HCT116 (cell line): ENCODE results near the gene GHRHR. TPM values are rescaled to one million over a fixed set of nuclear protein-coding genes. Genes with fewer than 3 reads are reported as not detected.

Experiments used
- ATAC-seq: fragments of 200-7000 bp; cut with Tn5 transposase; 2 replicates; pipeline ENCODE4 v1.9.1; 2020; ENCODE audit warnings: mild to moderate bottlenecking, moderate library complexity
- BruUV-seq: library from RNA; stranded (reverse); fragments of 400-500 nt; replicated peaks from 2 replicates; lab custom pipeline; 2021; lab: Mats Ljungman, UMichigan
- CTCF ChIA-PET: fragments of 300-600 bp; sonication (Branson Sonifier 250); formaldehyde crosslinking; loops from one replicate; lab custom pipeline; 2021; ENCODE audit warnings: antibody characterized with exemption; lab: Charles Lee
- POLR2A ChIA-PET: fragments of 300-600, 350-600 bp; sonication (Branson Sonifier 250); formaldehyde crosslinking; loops from one replicate; lab custom pipeline; 2021; ENCODE audit warnings: antibody characterized with exemption; lab: Charles Lee
- RAD21 ChIA-PET, 2 experiments: fragments of 300-600 bp; sonication (Branson Sonifier 250); formaldehyde crosslinking; loops; one replicate each; lab custom pipeline; 2023; ENCODE audit warnings: low total read pairs in 2 of 2; ENCODE audit not compliant: uncharacterized antibody in 2 of 2, unreplicated experiment in 2 of 2, low non-redundant PET in 1 of 2; lab: Charles Lee
- DNase-seq: peaks from one replicate; pipeline ENCODE4 v3.0.0-alpha.2; 2010; ENCODE audit warnings: low read depth, low spot score
- H2AFZ ChIP-seq: fragments of 200-600 bp; shearing (Covaris generic), sonication (generic); 2 replicates; pipeline ENCODE4 v1.6.1; 2017; ENCODE audit warnings: low read depth, mixed run types, mixed read lengths, antibody characterized with exemption, low read length; ENCODE audit not compliant: poor library complexity, severe bottlenecking
- H3K27ac ChIP-seq: 2 replicates; pipeline ENCODE4 v1.5.1; 2012; ENCODE audit warnings: low read depth, low read length
- H3K27me3 ChIP-seq: fragments of 200-600 bp; sonication (generic); 2 replicates; pipeline ENCODE4 v1.6.1; 2016; ENCODE audit warnings: mixed run types, low read length, mixed read lengths; ENCODE audit not compliant: insufficient read depth
- H3K36me3 ChIP-seq, 2 experiments: fragments of 200-500 bp in 1 of 2; fragments of 200-600 bp in 1 of 2; sonication (Bioruptor generic) in 1 of 2; sonication (generic) in 1 of 2; 2 replicates each; pipeline versions ENCODE4 v1.5.1 to v1.6.1; 2014 to 2016; ENCODE audit warnings: low read length in 2 of 2, inconsistent platforms in 1 of 2, mixed read lengths in 1 of 2, mixed run types in 1 of 2; ENCODE audit not compliant: insufficient read depth in 2 of 2, control insufficient read depth in 1 of 2
- H3K4me1 ChIP-seq, 2 experiments: fragments of 200-600 bp in 1 of 2; sonication (generic) in 1 of 2; 2 replicates each; pipeline versions ENCODE4 v1.5.1 to v1.6.1; 2012 to 2017; ENCODE audit warnings: low read length in 2 of 2, inconsistent platforms in 1 of 2, mild to moderate bottlenecking in 1 of 2, mixed read lengths in 1 of 2, mixed run types in 1 of 2, moderate library complexity in 1 of 2; ENCODE audit not compliant: insufficient read depth in 2 of 2, control insufficient read depth in 1 of 2
- H3K4me2 ChIP-seq: fragments of 200-600 bp; sonication (generic); 2 replicates; pipeline ENCODE4 v1.6.1; 2017; ENCODE audit warnings: mixed run types, low read length, mixed read lengths
- H3K4me3 ChIP-seq, 2 experiments: fragments of 200-600 bp in 1 of 2; sonication (generic) in 1 of 2; replicated peaks in 1 of 2; 2 replicates each; pipeline ENCODE4 v1.5.1; 2011 to 2016; ENCODE audit warnings: low read length in 2 of 2, control low read depth in 1 of 2, low read depth in 1 of 2, mild to moderate bottlenecking in 1 of 2, mixed read lengths in 1 of 2, mixed run types in 1 of 2
- H3K79me2 ChIP-seq: fragments of 200-600 bp; sonication (generic); 2 replicates; pipeline ENCODE4 v1.6.1; 2017; ENCODE audit warnings: mild to moderate bottlenecking, mixed run types, low read length, moderate library complexity, mixed read lengths; ENCODE audit not compliant: insufficient read depth
- H3K9ac ChIP-seq: fragments of 200-600 bp; sonication (generic); 2 replicates; pipeline ENCODE4 v1.6.1; 2016; ENCODE audit warnings: low read length, mixed read lengths
- H3K9me2 ChIP-seq: fragments of 200-600 bp; sonication (generic), shearing (Covaris generic); 2 replicates; pipeline ENCODE4 v1.6.1; 2017; ENCODE audit warnings: mixed run types, mild to moderate bottlenecking, moderate library complexity; ENCODE audit not compliant: insufficient read depth
- H3K9me3 ChIP-seq, 2 experiments: fragments of 200-500 bp in 1 of 2; fragments of 200-600 bp in 1 of 2; sonication (Bioruptor generic) in 1 of 2; sonication (generic) in 1 of 2; 2 replicates each; pipeline ENCODE4 v1.6.1; 2014 to 2017; ENCODE audit warnings: low read length in 2 of 2, mixed read lengths in 2 of 2, inconsistent platforms in 1 of 2, low read depth in 1 of 2, mild to moderate bottlenecking in 1 of 2, mixed run types in 1 of 2, moderate library complexity in 1 of 2; ENCODE audit not compliant: control insufficient read depth in 1 of 2, insufficient read depth in 1 of 2
- H4K20me1 ChIP-seq: fragments of 200-600 bp; sonication (generic), shearing (Covaris generic); 2 replicates; pipeline ENCODE4 v1.6.1; 2017; ENCODE audit warnings: mixed run types, mild to moderate bottlenecking, moderate library complexity; ENCODE audit not compliant: insufficient read depth
- CBX3 ChIP-seq: IDR thresholded peaks from 2 replicates; pipeline ENCODE4 v1.6.1; 2012; ENCODE audit warnings: low read depth
- CEBPB ChIP-seq: IDR thresholded peaks from 2 replicates; pipeline ENCODE4 v1.6.1; 2012; ENCODE audit warnings: low read depth
- EGR1 ChIP-seq: IDR thresholded peaks from 2 replicates; pipeline ENCODE4 v1.6.1; 2012; ENCODE audit warnings: low read depth
- ELF1 ChIP-seq: IDR thresholded peaks from 2 replicates; pipeline ENCODE4 v1.6.1; 2012; ENCODE audit warnings: low read depth, borderline replicate concordance
- EZH2 ChIP-seq: fragments of 200-600 bp; sonication (generic); IDR thresholded peaks from 2 replicates; pipeline ENCODE4 v1.6.1; 2017; ENCODE audit warnings: antibody characterized with exemption, mixed run types
- FOSL1 ChIP-seq: IDR thresholded peaks from 2 replicates; pipeline ENCODE4 v1.6.1; 2012; ENCODE audit warnings: low read depth
- MAX ChIP-seq: IDR thresholded peaks from 2 replicates; pipeline ENCODE4 v1.6.1; 2012
- POLR2A ChIP-seq: IDR thresholded peaks from 2 replicates; pipeline ENCODE4 v1.7.0; 2011; ENCODE audit warnings: borderline replicate concordance; ENCODE audit not compliant: insufficient read depth, insufficient read length; ENCODE audit errors: extremely low read depth
- RAD21 ChIP-seq: IDR thresholded peaks from 2 replicates; pipeline ENCODE4 v1.6.1; 2012; ENCODE audit warnings: low read depth, mild to moderate bottlenecking
- REST ChIP-seq: IDR thresholded peaks from 2 replicates; pipeline ENCODE4 v1.6.1; 2012; ENCODE audit warnings: low read depth
- SIN3A ChIP-seq: IDR thresholded peaks from 2 replicates; pipeline ENCODE4 v1.6.1; 2012; ENCODE audit warnings: low read depth
- SRF ChIP-seq: IDR thresholded peaks from 2 replicates; pipeline ENCODE4 v1.6.1; 2012; ENCODE audit warnings: low read depth
- YY1 ChIP-seq: IDR thresholded peaks from 2 replicates; pipeline ENCODE4 v1.6.1; 2011; ENCODE audit warnings: low read length, low read depth, moderate library complexity, mild to moderate bottlenecking; ENCODE audit not compliant: insufficient replicate concordance; ENCODE audit errors: extremely low read depth
- ZNF274 ChIP-seq: fragments of 200-500 bp; sonication (Bioruptor generic); IDR thresholded peaks from 2 replicates; pipeline ENCODE4 v1.6.1; 2014; ENCODE audit warnings: mild to moderate bottlenecking, low read depth, low read length, inconsistent platforms
- intact Hi-C: fragments of 100-400 bp; cut with micrococcal nuclease; formaldehyde crosslinking; loops from 2 replicates; pipeline ENCODE4 v1.10.0; 2022
- total RNA-seq: library from RNA; stranded (reverse); gene quantifications from one replicate; pipeline ENCODE4 v1.2.1, GENCODE V29; 2021; ENCODE audit not compliant: unreplicated experiment
- TF ChIP-seq, protein P1 (sequence below): IDR thresholded peaks from 2 replicates; pipeline ENCODE4 v1.6.1; 2012
- TF ChIP-seq, protein P2 (sequence below), 3 experiments: fragments of 200-600 bp in 1 of 3; sonication (generic) in 1 of 3; IDR thresholded peaks in 2 of 3; conservative IDR thresholded peaks in 1 of 3; 2 replicates each; pipeline ENCODE4 v1.5.1; 2012 to 2017; ENCODE audit warnings: low read depth in 2 of 3, low read length in 2 of 3, antibody characterized with exemption in 1 of 3, borderline replicate concordance in 1 of 3, control low read depth in 1 of 3, mild to moderate bottlenecking in 1 of 3, mixed read lengths in 1 of 3, mixed run types in 1 of 3, moderate library complexity in 1 of 3; ENCODE audit not compliant: insufficient read depth in 1 of 3

GHRHR gene
- total RNA-seq, 1 experiment from 2014 or later = not detected

- no peak overlapping the region for H2AFZ ChIP-seq
- H3K4me1 ChIP-seq = peaks cover 0 to 7% of the 10 kb centered on the region in 2 experiments; a peak in 1 of 4 replicates
- no peak overlapping the region for H3K27ac ChIP-seq
- ChIA-PET CTCF (interaction anchor here (2.2 kb wide), 1 partner anchor 13 kb away, joined by 6 read pairs; no protein-coding TSS in a partner anchor), POLR2A (no interaction called here), RAD21 (no interaction called here)
- no peak for ATAC-seq
- no peak for TF ChIP-seq CEBPB
- TF ChIP-seq, protein P1, sequence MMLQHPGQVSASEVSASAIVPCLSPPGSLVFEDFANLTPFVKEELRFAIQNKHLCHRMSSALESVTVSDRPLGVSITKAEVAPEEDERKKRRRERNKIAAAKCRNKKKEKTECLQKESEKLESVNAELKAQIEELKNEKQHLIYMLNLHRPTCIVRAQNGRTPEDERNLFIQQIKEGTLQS = no peak
- H3K27me3 ChIP-seq = peaks cover 14% of the 10 kb centered on the region; the same call in 1 of the 2 replicates
- H3K4me2 ChIP-seq = no peak overlapping the region
- no peaks in the 10 kb centered on the region for H3K9me2 ChIP-seq
- H3K9ac ChIP-seq = no peak overlapping the region
- no peaks in the 10 kb centered on the region for H3K36me3 ChIP-seq
- H3K4me3 ChIP-seq = no peak overlapping the region
- H4K20me1 ChIP-seq = no peaks in the 10 kb centered on the region
- BruUV-seq = no TSS peak
- DNase-seq = no peak
- intact Hi-C loops = no loop called here
- no peaks in the 10 kb centered on the region for H3K9me3 ChIP-seq
- no peaks in the 10 kb centered on the region for H3K79me2 ChIP-seq
Observed at GRCh38 chr7:30970074-30970473, 6.3 kb downstream of the GHRHR start.

- Histone ChIP-seq H3K79me2 (no peaks in the 10 kb centered on the region), H3K9me3 (no peaks in the 10 kb centered on the region), H3K27ac (no peak overlapping the region), H3K4me1 (peaks cover 0 to 7% of the 10 kb centered on the region in 2 experiments; a peak in 1 of 4 replicates), H4K20me1 (no peaks in the 10 kb centered on the region), H3K27me3 (peaks cover 14% of the 10 kb centered on the region; the same call in 1 of the 2 replicates), H3K9ac (no peak overlapping the region), H3K9me2 (no peaks in the 10 kb centered on the region), H3K4me3 (no peak overlapping the region), H2AFZ (no peak overlapping the region), H3K4me2 (no peak overlapping the region), H3K36me3 (no peaks in the 10 kb centered on the region)
- DNase-seq (no peak), ATAC-seq (no peak)
- intact Hi-C loops = no loop called here
- BruUV-seq = no TSS peak
- RAD21 ChIA-PET = no interaction called here
- CTCF ChIA-PET = interaction anchor here (2.2 kb wide), 1 partner anchor 13 kb away, joined by 6 read pairs; no protein-coding TSS in a partner anchor
- POLR2A ChIA-PET = no interaction called here
- TF ChIP-seq REST (no peak), POLR2A (no peak), EGR1 (no peak), SRF (no peak), EZH2 (no peak), RAD21 (no peak), FOSL1 (no peak), ZNF274 (no peak), SIN3A (no peak), ELF1 (no peak), CBX3 (no peak), CEBPB (no peak), YY1 (no peak), MAX (no peak)
- TF ChIP-seq, protein P2, sequence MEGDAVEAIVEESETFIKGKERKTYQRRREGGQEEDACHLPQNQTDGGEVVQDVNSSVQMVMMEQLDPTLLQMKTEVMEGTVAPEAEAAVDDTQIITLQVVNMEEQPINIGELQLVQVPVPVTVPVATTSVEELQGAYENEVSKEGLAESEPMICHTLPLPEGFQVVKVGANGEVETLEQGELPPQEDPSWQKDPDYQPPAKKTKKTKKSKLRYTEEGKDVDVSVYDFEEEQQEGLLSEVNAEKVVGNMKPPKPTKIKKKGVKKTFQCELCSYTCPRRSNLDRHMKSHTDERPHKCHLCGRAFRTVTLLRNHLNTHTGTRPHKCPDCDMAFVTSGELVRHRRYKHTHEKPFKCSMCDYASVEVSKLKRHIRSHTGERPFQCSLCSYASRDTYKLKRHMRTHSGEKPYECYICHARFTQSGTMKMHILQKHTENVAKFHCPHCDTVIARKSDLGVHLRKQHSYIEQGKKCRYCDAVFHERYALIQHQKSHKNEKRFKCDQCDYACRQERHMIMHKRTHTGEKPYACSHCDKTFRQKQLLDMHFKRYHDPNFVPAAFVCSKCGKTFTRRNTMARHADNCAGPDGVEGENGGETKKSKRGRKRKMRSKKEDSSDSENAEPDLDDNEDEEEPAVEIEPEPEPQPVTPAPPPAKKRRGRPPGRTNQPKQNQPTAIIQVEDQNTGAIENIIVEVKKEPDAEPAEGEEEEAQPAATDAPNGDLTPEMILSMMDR (IDR thresholded peaks at IDR 0.05 in 2 of 3, conservative IDR thresholded peaks at IDR 0.05 in 1 of 3; ENCODE audit: borderline replicate concordance in 1 of 3, insufficient read depth in 1 of 3, low read depth in 2 of 3, low read length in 2 of 3) = no peak
Observed at GRCh38 chr7:30970594-30971094, 6.9 kb downstream of the GHRHR start.
